ENCODE results near the gene ANKRD33.

The ANKRD33 gene

GRCh38 chr12:51913071-51914033 lies 25.4 kb downstream of the ANKRD33 start:
- intact Hi-C loops (cut with DNase I): no loop called here

GRCh38 chr12:51914034-51914923 lies 26.4 kb downstream of the ANKRD33 start:
- peak in 1 of 10 donors; percentile 66 for DNase-seq
- intact Hi-C loops (cut with DNase I): no loop called here

More at GRCh38 chr12:51913071-51914033, 25.4 kb downstream of the ANKRD33 start:
- DNase-seq: peak in 2 of 10 donors; percentile 60 to 79

GRCh38 chr12:51915003-51915625 lies 27.2 kb downstream of the ANKRD33 start:
- intact Hi-C loops (cut with DNase I): no loop called here

GRCh38 chr12:51915951-51916350 lies 28.0 kb downstream of the ANKRD33 start:
- DNase-seq: peak in 1 of 10 donors; percentile 29
- intact Hi-C loops (cut with DNase I): no loop called here

More at GRCh38 chr12:51915003-51915625, 27.2 kb downstream of the ANKRD33 start:
- peak in 1 of 10 donors; percentile 66 for DNase-seq

GRCh38 chr12:51917041-51917590 lies 29.2 kb downstream of the ANKRD33 start:
- intact Hi-C loops (cut with DNase I): no loop called here

GRCh38 chr12:51917746-51918453 lies 30.0 kb downstream of the ANKRD33 start:
- intact Hi-C loops (cut with DNase I): no loop called here
- peak in 2 of 10 donors; percentile 43 to 62 for DNase-seq

More at GRCh38 chr12:51917041-51917590, 29.2 kb downstream of the ANKRD33 start:
- peak in 1 of 10 donors; percentile 66 for DNase-seq

- DNase-seq: no peak
- intact Hi-C loops (cut with DNase I): no loop called here
Measured at GRCh38 chr12:51920046-51920445, 32.1 kb downstream of the ANKRD33 start.

- intact Hi-C loops (cut with DNase I): no loop called here
- DNase-seq: no peak
Measured at GRCh38 chr12:51921017-51921725, 33.3 kb downstream of the ANKRD33 start.

- intact Hi-C loops (cut with DNase I): no loop called here
- no peak for DNase-seq
Measured at GRCh38 chr12:51922146-51922545, 34.2 kb downstream of the ANKRD33 start.

GRCh38 chr12:51922762-51923505 lies 35.0 kb downstream of the ANKRD33 start:
- intact Hi-C loops (cut with DNase I): no loop called here
- DNase-seq: peak in 2 of 10 donors; percentile 18 to 43

- intact Hi-C loops (cut with DNase I): no loop called here
- peak in 2 of 10 donors; percentile 36 to 39 for DNase-seq
Measured at GRCh38 chr12:51923506-51924365, 35.8 kb downstream of the ANKRD33 start.

- intact Hi-C loops (cut with DNase I): no loop called here
- DNase-seq: peak in 1 of 10 donors; percentile 77
Measured at GRCh38 chr12:51924551-51925319, 36.8 kb downstream of the ANKRD33 start.

GRCh38 chr12:51925346-51926063 lies 37.6 kb downstream of the ANKRD33 start:
- no peak for DNase-seq
- intact Hi-C loops (cut with DNase I): no loop called here

GRCh38 chr12:51926064-51926632 lies 38.2 kb downstream of the ANKRD33 start:
- intact Hi-C loops (cut with DNase I): no loop called here
- DNase-seq: no peak

- intact Hi-C loops (cut with DNase I): no loop called here
- DNase-seq: no peak
Measured at GRCh38 chr12:51926718-51927117, 38.8 kb downstream of the ANKRD33 start.

Measured in posterior cingulate gyrus (tissue), 11 donors.